GM20431 (cell line): ENCODE data around the gene HS3ST2.

Experiments
- in situ Hi-C: fragments of 300-500 bp; cut with MseI, MboI; formaldehyde crosslinking; loops from one replicate; pipeline ENCODE4 v1.15.0; 2020; ENCODE audit warnings: low sequenced_read_pairs; ENCODE audit not compliant: unreplicated experiment

Gene HS3ST2

GRCh38 chr16:22813948-22814710, at the start of gene HS3ST2:
HS3ST2 (plus strand) TSS chr16:22814162; CDS start chr16:22814611, 449 bp downstream.
- in situ Hi-C loops = no loop called here

GRCh38 chr16:22764662-22765327, 49.2 kb upstream of the HS3ST2 start:
- in situ Hi-C loops = no loop called here

- in situ Hi-C loops = no loop called here
Observed at GRCh38 chr16:22765479-22765878, 48.5 kb upstream of the HS3ST2 start.

- in situ Hi-C loops = no loop called here
Observed at GRCh38 chr16:22770866-22771265, 43.1 kb upstream of the HS3ST2 start.

GRCh38 chr16:22771551-22771950, 42.4 kb upstream of the HS3ST2 start:
- in situ Hi-C loops = no loop called here

GRCh38 chr16:22775220-22775922, 38.6 kb upstream of the HS3ST2 start:
- in situ Hi-C loops = no loop called here

- in situ Hi-C loops = no loop called here
Observed at GRCh38 chr16:22781480-22781879, 32.5 kb upstream of the HS3ST2 start.

GRCh38 chr16:22782314-22782713, 31.6 kb upstream of the HS3ST2 start:
- in situ Hi-C loops = no loop called here

GRCh38 chr16:22784690-22785214, 29.2 kb upstream of the HS3ST2 start:
- in situ Hi-C loops = no loop called here

GRCh38 chr16:22785552-22785951, 28.4 kb upstream of the HS3ST2 start:
- in situ Hi-C loops = no loop called here

GRCh38 chr16:22786284-22786683, 27.7 kb upstream of the HS3ST2 start:
- in situ Hi-C loops = no loop called here

- in situ Hi-C loops = no loop called here
Observed at GRCh38 chr16:22786691-22787090, 27.3 kb upstream of the HS3ST2 start.

GRCh38 chr16:22787466-22788192, 26.3 kb upstream of the HS3ST2 start:
- in situ Hi-C loops = no loop called here

- in situ Hi-C loops = no loop called here
Observed at GRCh38 chr16:22788193-22788530, 25.8 kb upstream of the HS3ST2 start.

GRCh38 chr16:22789281-22789945, 24.5 kb upstream of the HS3ST2 start:
- in situ Hi-C loops = no loop called here

GRCh38 chr16:22797551-22797950, 16.4 kb upstream of the HS3ST2 start:
- in situ Hi-C loops = no loop called here

GRCh38 chr16:22799113-22799512, 14.8 kb upstream of the HS3ST2 start:
- in situ Hi-C loops = no loop called here

GRCh38 chr16:22804893-22805292, 9.1 kb upstream of the HS3ST2 start:
- in situ Hi-C loops = no loop called here

- in situ Hi-C loops = no loop called here
Observed at GRCh38 chr16:22805326-22805725, 8.6 kb upstream of the HS3ST2 start.

GRCh38 chr16:22806811-22807210, 7.2 kb upstream of the HS3ST2 start:
- in situ Hi-C loops = no loop called here
